Prostate gland (tissue), 2 donors: ENCODE data around the gene BIRC5.

Source experiments
- CTCF ChIP-seq, 4 experiments: fragments of 200-600 bp in 2 of 4; fragments of 450-650 bp in 2 of 4; sonication (generic) in 2 of 4; IDR thresholded peaks; 1 replicate in 3 of 4; 2 replicates in 1 of 4; pipeline ENCODE4 v1.5.1; 2016 to 2019; ENCODE audit warnings: antibody characterized with exemption in 4 of 4, mild to moderate bottlenecking in 2 of 4, moderate library complexity in 2 of 4
- POLR2A ChIP-seq: fragments of 450-650 bp; IDR thresholded peaks from one replicate; pipeline ENCODE4 v1.6.1; 2016; ENCODE audit warnings: antibody characterized with exemption, mild to moderate bottlenecking
- POLR2AphosphoS5 ChIP-seq: sonication (generic); formaldehyde crosslinking; IDR thresholded peaks from one replicate; pipeline ENCODE4 v1.6.1; 2017; ENCODE audit warnings: antibody characterized with exemption

- TF ChIP-seq CTCF (IDR thresholded peaks at IDR 0.05) (no peak), POLR2A (no peak), POLR2AphosphoS5 (no peak)
Measured at GRCh38 chr17:78231991-78232858, 18.2 kb downstream of the BIRC5 start.
